GM21619 (cell line): ENCODE results near the gene SMYD3.

Source experiments
- ATAC-seq: cut with Tn5 transposase; IDR thresholded peaks from one replicate; pipeline ENCODE4 v1.9.1; 2021; ENCODE audit not compliant: unreplicated experiment

SMYD3 gene

DNA sequence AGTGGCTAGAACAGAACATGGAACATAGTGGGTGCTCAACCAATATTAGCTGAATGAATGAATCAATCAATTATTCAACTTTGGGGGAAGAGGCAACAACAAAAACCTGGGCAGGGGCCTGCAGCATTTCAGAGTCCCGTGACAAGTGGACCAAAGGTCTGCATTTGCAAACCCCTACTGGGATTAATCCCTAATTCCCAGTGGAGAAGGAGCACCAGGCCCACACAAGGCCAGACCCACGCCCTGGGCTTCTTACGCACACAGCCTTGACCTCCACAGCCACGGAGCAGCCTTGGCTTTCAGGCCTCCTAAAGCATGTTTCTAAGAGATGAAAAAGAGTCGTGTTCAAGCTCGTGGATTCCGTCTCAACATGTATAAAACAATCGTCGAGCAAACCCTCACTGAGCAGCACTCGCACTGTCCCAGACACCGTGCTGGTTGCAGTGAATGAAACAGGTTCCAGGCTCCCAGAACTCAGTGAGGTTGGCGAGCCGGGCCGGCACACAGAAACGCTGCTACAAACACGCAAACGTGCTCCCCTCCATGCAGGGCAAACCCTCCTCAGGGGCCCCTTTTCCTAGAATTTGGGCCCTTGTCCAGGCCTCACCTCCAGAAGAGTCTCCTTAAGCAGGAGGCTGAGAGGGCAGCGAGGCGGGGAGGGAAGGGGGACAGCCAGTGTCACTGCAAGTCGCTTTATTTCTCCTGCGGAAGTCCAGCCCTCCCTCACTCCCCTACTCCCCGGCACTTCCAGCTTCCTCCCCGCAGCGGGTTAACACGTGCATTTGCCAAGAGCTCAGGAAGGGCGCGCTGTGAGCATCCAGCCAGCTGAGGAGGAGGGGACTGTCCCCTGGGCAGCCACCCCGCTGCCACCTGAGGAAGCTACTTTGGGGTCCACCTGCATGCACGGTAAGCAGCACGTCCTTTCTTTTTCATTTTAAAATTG, 795.8 kb downstream of the SMYD3 start:
- no peak for ATAC-seq

- ATAC-seq: no peak
Observed at GRCh38 chr1:245707941-245708340, 799.1 kb downstream of the SMYD3 start.

- ATAC-seq: no peak
Observed at GRCh38 chr1:245704765-245705164, 802.3 kb downstream of the SMYD3 start.

DNA sequence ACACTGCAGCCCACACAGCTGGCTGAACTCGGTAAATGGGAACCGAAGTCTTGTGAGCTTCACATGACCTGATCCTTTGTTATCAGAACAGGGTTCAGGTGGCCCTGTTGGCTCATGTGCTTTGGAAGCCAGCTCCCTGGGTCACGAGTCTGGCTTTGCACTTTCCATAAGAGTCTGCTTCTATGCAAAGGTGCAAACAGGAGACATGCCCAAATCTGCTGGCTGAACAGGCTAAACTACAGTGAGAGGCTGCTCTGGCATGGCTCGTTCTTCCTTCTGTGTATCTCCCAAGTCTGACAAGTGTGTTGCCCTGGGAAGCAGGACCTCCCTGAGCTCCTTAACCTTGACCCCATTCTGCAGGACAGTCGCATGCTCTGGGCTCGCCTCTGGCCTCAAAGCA, 802.7 kb downstream of the SMYD3 start:
- no peak for ATAC-seq

GRCh38 chr1:245702346-245702745, 804.7 kb downstream of the SMYD3 start:
- no peak for ATAC-seq

DNA sequence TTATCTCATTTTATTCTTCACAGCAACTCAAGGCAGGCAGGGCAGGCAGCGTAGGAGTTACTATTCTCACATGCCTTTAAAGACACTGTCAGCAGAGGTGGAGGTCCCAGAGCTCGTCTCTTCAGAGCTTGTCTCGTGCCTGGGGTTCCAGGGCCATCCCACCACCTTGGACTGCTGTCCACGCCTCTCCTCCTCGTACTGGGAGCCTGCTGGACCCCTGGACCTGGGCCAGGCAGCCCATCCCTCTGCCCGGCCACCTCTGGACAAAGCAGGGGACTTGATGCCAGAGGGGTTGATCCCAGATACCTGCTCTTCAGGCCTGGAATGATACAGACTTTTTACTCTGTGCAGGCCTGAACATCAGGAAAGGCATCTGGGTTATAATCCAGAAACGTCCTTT, 805.4 kb downstream of the SMYD3 start:
- no peak for ATAC-seq

GRCh38 chr1:245700631-245701030, 806.4 kb downstream of the SMYD3 start:
- ATAC-seq: no peak
